Measurements from ENCODE around the gene PPP1R3G. TPM values are rescaled to one million over a fixed set of nuclear protein-coding genes. Genes with fewer than 3 reads are reported as not detected.

Gene PPP1R3G
- total and polyA plus RNA-seq, 8 donors = 0.17 to 1.4 (median 1.0) TPM

DNA sequence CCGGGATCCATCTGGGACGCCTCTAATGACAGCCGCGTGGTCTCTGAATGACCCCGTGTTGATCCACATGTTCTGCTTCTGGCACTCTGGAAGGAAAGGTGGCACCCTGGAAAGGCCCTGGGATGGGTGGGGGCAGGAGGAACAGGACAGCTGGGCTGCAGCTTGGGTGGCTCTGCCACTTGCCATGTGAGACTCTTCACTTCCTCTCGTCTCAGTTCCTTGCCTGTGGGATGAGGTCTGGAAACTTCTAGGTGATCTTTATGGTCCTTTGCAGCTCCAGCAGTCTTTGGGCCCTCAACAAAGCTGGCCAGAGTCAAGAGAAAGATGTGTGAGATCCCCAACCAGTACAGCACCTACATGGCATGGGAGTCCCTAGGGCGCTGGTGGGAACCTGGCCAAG lies 26.5 kb downstream of the PPP1R3G start:
- Histone ChIP-seq H3K27ac (no peak overlapping the region), H3K36me3 (peaks cover 0 to 6% of the 10 kb centered on the region in 2 donors), H3K4me3 (no peak overlapping the region), H3K27me3 (no peaks in the 10 kb centered on the region), H3K9me3 (no peaks in the 10 kb centered on the region), H3K4me1 (no peaks in the 10 kb centered on the region)
- TF ChIP-seq, protein P1, sequence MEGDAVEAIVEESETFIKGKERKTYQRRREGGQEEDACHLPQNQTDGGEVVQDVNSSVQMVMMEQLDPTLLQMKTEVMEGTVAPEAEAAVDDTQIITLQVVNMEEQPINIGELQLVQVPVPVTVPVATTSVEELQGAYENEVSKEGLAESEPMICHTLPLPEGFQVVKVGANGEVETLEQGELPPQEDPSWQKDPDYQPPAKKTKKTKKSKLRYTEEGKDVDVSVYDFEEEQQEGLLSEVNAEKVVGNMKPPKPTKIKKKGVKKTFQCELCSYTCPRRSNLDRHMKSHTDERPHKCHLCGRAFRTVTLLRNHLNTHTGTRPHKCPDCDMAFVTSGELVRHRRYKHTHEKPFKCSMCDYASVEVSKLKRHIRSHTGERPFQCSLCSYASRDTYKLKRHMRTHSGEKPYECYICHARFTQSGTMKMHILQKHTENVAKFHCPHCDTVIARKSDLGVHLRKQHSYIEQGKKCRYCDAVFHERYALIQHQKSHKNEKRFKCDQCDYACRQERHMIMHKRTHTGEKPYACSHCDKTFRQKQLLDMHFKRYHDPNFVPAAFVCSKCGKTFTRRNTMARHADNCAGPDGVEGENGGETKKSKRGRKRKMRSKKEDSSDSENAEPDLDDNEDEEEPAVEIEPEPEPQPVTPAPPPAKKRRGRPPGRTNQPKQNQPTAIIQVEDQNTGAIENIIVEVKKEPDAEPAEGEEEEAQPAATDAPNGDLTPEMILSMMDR (IDR thresholded peaks at IDR 0.05) = no peak
- intact Hi-C loops (cut with DNase I) = no loop called here
- DNase-seq (no peak), ATAC-seq (no peak)

DNA sequence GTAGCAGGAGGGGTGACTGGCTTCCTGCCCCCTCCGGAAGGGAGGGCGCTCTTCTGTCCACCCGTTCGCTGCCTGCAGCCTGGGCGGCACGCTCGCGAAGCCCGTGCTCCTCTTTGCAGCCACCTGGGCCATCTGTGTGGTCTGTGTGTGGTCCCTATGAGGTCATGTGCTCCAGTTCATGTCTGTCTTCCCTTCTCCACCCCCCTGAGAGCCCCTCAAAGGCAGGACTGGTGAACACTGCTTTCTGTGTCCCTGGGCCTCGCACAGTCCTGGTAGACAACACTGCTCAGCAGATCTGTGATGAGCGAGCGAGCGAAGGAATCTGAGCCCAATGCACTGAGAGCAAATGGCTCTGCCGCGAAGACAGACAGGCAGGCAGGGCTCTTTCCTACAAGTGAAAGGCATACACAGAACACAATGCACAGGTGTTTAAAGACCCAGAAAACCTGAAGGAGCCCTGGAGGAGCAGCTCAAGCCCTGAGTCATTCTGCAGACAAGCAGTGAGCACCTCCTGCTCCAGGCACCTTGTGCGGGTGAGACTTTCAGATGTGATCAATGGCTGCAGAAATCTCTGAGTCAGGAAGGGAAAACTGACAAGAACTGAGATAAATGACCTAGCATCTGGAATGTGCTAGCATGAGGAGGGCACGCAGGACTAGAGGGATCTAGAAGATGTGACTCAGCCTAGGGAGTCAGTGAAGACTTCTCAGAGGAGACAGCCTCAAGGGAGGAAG lies 27.1 kb downstream of the PPP1R3G start:
- ATAC-seq = no peak
- Histone ChIP-seq H3K27me3 (no peaks in the 10 kb centered on the region), H3K36me3 (peaks cover 0 to 6% of the 10 kb centered on the region in 2 donors), H3K27ac (no peak overlapping the region), H3K9me3 (no peaks in the 10 kb centered on the region), H3K4me3 (no peak overlapping the region), H3K4me1 (no peaks in the 10 kb centered on the region)
- TF ChIP-seq, protein P1 (IDR thresholded peaks at IDR 0.05) = no peak
- no peak for DNase-seq
- intact Hi-C loops (cut with DNase I) = no loop called here

DNA sequence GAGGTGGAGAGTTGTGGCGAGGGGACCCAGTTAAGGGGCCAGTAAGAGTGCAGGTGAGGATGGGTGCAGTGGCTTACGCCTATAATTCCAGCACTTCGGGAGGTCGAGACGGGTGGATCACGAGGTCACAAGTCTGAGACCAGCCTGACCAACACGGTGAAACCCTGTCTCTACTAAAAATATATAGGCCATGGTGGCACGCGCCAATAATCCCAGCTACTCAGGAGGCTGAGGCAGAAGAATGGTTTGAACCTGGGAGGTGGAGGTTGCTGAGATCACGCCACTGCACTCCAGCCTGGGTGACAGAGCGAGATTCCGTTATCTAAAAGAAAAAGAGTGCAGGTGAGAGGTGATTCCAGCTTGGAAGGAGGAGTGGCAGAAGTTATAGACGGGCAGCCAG lies 28.0 kb downstream of the PPP1R3G start:
- Histone ChIP-seq H3K9me3 (no peaks in the 10 kb centered on the region), H3K27ac (no peak overlapping the region), H3K27me3 (no peaks in the 10 kb centered on the region), H3K4me1 (no peaks in the 10 kb centered on the region), H3K36me3 (peaks cover 0 to 6% of the 10 kb centered on the region in 2 donors), H3K4me3 (no peak overlapping the region)
- TF ChIP-seq, protein P1 (IDR thresholded peaks at IDR 0.05) = no peak
- intact Hi-C loops (cut with DNase I) = no loop called here
- DNase-seq (no peak), ATAC-seq (no peak)

- Histone ChIP-seq H3K4me1 (no peaks in the 10 kb centered on the region), H3K4me3 (no peak overlapping the region), H3K27me3 (no peaks in the 10 kb centered on the region), H3K9me3 (no peaks in the 10 kb centered on the region), H3K27ac (no peak overlapping the region), H3K36me3 (peaks cover 0 to 6% of the 10 kb centered on the region in 2 donors)
- TF ChIP-seq, protein P1 (IDR thresholded peaks at IDR 0.05) = no peak
- DNase-seq = peak in 1 of 4 donors; percentile 48
- intact Hi-C loops (cut with DNase I) = no loop called here
- peak; percentile 82 for ATAC-seq
Measured at GRCh38 chr6:5115168-5115567, 30.0 kb downstream of the PPP1R3G start.

- no peak overlapping the region for H3K27ac ChIP-seq
- intact Hi-C loops (cut with DNase I) = no loop called here
- peaks cover 0 to 4% of the 10 kb centered on the region in 2 donors for H3K36me3 ChIP-seq
- H3K9me3 ChIP-seq = peaks cover 0 to 3% of the 10 kb centered on the region in 2 donors
- H3K4me3 ChIP-seq = no peak overlapping the region
- H3K27me3 ChIP-seq = no peaks in the 10 kb centered on the region
- ATAC-seq (peak; percentile 70), DNase-seq (no peak)
- TF ChIP-seq, protein P1 (IDR thresholded peaks at IDR 0.05) = no peak
- no peaks in the 10 kb centered on the region for H3K4me1 ChIP-seq
Measured at GRCh38 chr6:5116243-5116991, 31.3 kb downstream of the PPP1R3G start.

Measured in left lung (tissue), 10 donors.